Skeletal muscle satellite cell (primary cell): Measurements from ENCODE around the gene ZNF831.

ENCODE experiments used
- H3K27me3 ChIP-seq: 2 replicates; pipeline ENCODE4 v1.7.0; 2013; ENCODE audit warnings: low read length; ENCODE audit not compliant: control insufficient read depth, insufficient read depth
- H3K36me3 ChIP-seq: 2 replicates; pipeline ENCODE4 v1.7.0; 2013; ENCODE audit warnings: mild to moderate bottlenecking, control low read depth, low read length; ENCODE audit not compliant: insufficient read depth
- H3K4me1 ChIP-seq: 2 replicates; pipeline ENCODE4 v1.7.0; 2013; ENCODE audit warnings: low read length; ENCODE audit not compliant: control insufficient read depth, insufficient read depth
- H3K4me2 ChIP-seq: 2 replicates; pipeline ENCODE4 v1.7.0; 2013; ENCODE audit warnings: mild to moderate bottlenecking, low read length
- H3K4me3 ChIP-seq: 2 replicates; pipeline ENCODE4 v1.7.0; 2013; ENCODE audit warnings: low read length
- H3K9ac ChIP-seq: 2 replicates; pipeline ENCODE4 v1.7.0; 2013; ENCODE audit warnings: mild to moderate bottlenecking, low read depth, low read length, moderate library complexity
- H3K9me3 ChIP-seq: replicated peaks from 2 replicates; pipeline ENCODE4 v1.7.0; 2013; ENCODE audit warnings: mild to moderate bottlenecking, control low read depth, low read length

Gene ZNF831

GRCh38 chr20:59125332-59125731 lies 38.3 kb upstream of the ZNF831 start:
- Histone ChIP-seq H3K27me3 (no peaks in the 10 kb centered on the region), H3K9ac (no peak overlapping the region), H3K4me1 (no peaks in the 10 kb centered on the region), H3K4me2 (no peak overlapping the region), H3K36me3 (no peaks in the 10 kb centered on the region), H3K9me3 (no peaks in the 10 kb centered on the region), H3K4me3 (no peak overlapping the region)

- Histone ChIP-seq H3K4me3 (no peak overlapping the region), H3K4me2 (no peak overlapping the region), H3K9me3 (no peaks in the 10 kb centered on the region), H3K9ac (no peak overlapping the region), H3K4me1 (no peaks in the 10 kb centered on the region), H3K27me3 (no peaks in the 10 kb centered on the region), H3K36me3 (no peaks in the 10 kb centered on the region)
Observed at GRCh38 chr20:59125836-59126235, 37.8 kb upstream of the ZNF831 start.

- H3K4me2 ChIP-seq: no peak overlapping the region
- H3K27me3 ChIP-seq: no peaks in the 10 kb centered on the region
- H3K4me1 ChIP-seq: no peaks in the 10 kb centered on the region
- no peaks in the 10 kb centered on the region for H3K9me3 ChIP-seq
- no peaks in the 10 kb centered on the region for H3K36me3 ChIP-seq
- no peak overlapping the region for H3K9ac ChIP-seq
- H3K4me3 ChIP-seq: no peak overlapping the region
Observed at GRCh38 chr20:59127839-59128238, 35.8 kb upstream of the ZNF831 start.

GRCh38 chr20:59131551-59132285 lies 31.9 kb upstream of the ZNF831 start:
- Histone ChIP-seq H3K27me3 (no peaks in the 10 kb centered on the region), H3K4me1 (no peaks in the 10 kb centered on the region), H3K9me3 (no peaks in the 10 kb centered on the region), H3K4me3 (no peak overlapping the region), H3K4me2 (no peak overlapping the region), H3K9ac (no peak overlapping the region), H3K36me3 (no peaks in the 10 kb centered on the region)

DNA sequence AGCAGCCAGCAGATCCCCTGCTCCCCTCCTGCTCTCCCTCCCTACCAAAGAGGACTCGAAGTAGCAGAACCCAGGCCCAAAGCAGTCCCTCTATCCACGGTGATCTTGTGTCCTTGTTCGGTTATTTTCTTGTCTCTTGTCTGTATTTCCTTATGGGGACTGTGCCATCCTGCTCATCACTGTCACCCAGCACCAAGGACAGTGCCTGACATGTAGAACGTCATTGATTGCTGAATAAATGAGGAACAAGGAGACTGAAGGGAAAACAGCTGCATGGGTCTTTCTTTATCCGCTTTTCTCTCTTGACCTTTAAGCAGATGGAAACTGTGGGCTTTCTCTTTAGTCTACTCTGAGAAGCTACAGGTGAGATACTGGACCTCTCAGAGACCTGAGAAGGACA lies 29.4 kb upstream of the ZNF831 start:
- Histone ChIP-seq H3K27me3 (no peaks in the 10 kb centered on the region), H3K4me3 (no peak overlapping the region), H3K9me3 (no peaks in the 10 kb centered on the region), H3K4me1 (no peaks in the 10 kb centered on the region), H3K36me3 (no peaks in the 10 kb centered on the region), H3K9ac (no peak overlapping the region), H3K4me2 (no peak overlapping the region)

GRCh38 chr20:59135093-59135492 lies 28.5 kb upstream of the ZNF831 start:
- H3K9ac ChIP-seq: no peak overlapping the region
- H3K4me1 ChIP-seq: no peaks in the 10 kb centered on the region
- H3K27me3 ChIP-seq: no peaks in the 10 kb centered on the region
- no peak overlapping the region for H3K4me2 ChIP-seq
- H3K36me3 ChIP-seq: no peaks in the 10 kb centered on the region
- H3K4me3 ChIP-seq: no peak overlapping the region
- H3K9me3 ChIP-seq: no peaks in the 10 kb centered on the region

- Histone ChIP-seq H3K27me3 (no peaks in the 10 kb centered on the region), H3K4me1 (no peaks in the 10 kb centered on the region), H3K9me3 (no peaks in the 10 kb centered on the region), H3K36me3 (no peaks in the 10 kb centered on the region), H3K9ac (no peak overlapping the region), H3K4me2 (no peak overlapping the region), H3K4me3 (no peak overlapping the region)
Observed at GRCh38 chr20:59136027-59136426, 27.6 kb upstream of the ZNF831 start.

DNA sequence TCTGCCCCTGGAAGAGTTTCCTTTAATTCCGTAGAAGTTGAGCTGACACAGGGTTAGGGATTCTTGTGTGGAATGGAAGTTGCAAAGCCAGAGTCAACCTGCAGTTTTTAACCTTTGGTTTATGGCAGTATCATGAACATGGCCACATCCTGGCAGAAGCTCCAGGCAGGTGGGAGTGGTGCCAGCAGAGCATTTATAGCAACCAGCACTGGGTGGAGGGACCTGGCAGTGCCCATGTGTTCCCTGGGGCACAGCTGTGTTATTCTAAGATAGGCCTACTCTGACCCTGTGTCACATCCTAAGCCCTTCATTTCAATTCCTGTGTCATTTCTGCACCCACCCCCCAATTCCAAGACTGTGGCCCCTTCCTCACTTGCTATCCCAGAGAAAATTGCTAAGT lies 26.1 kb upstream of the ZNF831 start:
- Histone ChIP-seq H3K4me2 (no peak overlapping the region), H3K4me3 (no peak overlapping the region), H3K27me3 (no peaks in the 10 kb centered on the region), H3K9ac (no peak overlapping the region), H3K4me1 (no peaks in the 10 kb centered on the region), H3K36me3 (no peaks in the 10 kb centered on the region), H3K9me3 (no peaks in the 10 kb centered on the region)

DNA sequence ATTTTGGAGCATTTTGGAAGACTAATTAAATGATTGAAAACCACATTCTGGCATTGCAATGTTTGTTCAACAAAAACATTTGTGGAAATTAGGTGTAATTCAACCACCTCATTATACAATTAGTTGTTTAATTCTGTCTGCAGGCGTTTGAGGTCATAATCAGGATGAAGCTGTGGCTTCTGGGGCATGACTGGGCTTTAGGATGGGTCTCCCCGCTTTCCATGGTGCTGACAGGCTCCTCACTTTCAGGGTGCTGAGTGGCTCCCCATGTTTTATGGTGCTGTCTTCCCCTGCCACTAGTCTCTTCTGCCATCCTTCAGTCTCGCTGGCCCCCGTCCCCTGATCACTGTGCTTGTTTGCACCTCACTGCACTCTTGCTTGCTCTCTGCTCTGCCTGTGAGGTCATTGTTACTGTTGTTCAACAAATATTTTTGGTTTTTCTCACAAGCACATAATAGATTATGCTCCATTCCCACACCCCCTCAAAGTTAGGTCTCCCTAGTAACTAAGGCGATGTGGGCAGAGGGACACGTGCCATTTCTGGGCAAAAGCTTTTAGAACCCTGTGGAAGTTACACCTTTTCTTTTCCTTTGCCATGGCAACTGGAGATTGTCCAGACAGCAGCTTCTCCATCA lies 25.4 kb upstream of the ZNF831 start:
- H3K9ac ChIP-seq: no peak overlapping the region
- H3K36me3 ChIP-seq: no peaks in the 10 kb centered on the region
- H3K4me1 ChIP-seq: no peaks in the 10 kb centered on the region
- H3K27me3 ChIP-seq: no peaks in the 10 kb centered on the region
- H3K9me3 ChIP-seq: no peaks in the 10 kb centered on the region
- no peak overlapping the region for H3K4me2 ChIP-seq
- no peak overlapping the region for H3K4me3 ChIP-seq

DNA sequence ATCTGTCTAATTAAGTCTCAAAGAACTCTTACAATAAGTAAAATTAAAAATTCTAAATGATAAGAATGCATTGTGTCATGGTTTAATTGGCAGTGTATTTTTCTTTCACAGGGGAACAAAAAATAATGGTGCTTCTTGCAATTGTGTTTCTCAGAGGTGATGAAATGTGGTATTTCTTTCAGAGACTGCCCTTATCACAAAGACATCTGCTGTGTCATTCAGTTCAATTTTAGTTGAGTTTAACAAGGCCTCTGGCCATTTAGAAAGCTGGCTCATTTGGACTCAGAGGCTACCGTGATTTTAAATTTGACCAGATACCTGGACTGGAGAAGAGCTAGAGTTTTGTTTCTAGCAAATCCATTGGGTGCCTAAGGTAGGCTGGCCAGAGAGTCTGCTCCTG lies 23.6 kb upstream of the ZNF831 start:
- H3K4me1 ChIP-seq: no peaks in the 10 kb centered on the region
- H3K9me3 ChIP-seq: no peaks in the 10 kb centered on the region
- no peak overlapping the region for H3K4me2 ChIP-seq
- no peaks in the 10 kb centered on the region for H3K36me3 ChIP-seq
- no peak overlapping the region for H3K4me3 ChIP-seq
- no peaks in the 10 kb centered on the region for H3K27me3 ChIP-seq
- no peak overlapping the region for H3K9ac ChIP-seq

DNA sequence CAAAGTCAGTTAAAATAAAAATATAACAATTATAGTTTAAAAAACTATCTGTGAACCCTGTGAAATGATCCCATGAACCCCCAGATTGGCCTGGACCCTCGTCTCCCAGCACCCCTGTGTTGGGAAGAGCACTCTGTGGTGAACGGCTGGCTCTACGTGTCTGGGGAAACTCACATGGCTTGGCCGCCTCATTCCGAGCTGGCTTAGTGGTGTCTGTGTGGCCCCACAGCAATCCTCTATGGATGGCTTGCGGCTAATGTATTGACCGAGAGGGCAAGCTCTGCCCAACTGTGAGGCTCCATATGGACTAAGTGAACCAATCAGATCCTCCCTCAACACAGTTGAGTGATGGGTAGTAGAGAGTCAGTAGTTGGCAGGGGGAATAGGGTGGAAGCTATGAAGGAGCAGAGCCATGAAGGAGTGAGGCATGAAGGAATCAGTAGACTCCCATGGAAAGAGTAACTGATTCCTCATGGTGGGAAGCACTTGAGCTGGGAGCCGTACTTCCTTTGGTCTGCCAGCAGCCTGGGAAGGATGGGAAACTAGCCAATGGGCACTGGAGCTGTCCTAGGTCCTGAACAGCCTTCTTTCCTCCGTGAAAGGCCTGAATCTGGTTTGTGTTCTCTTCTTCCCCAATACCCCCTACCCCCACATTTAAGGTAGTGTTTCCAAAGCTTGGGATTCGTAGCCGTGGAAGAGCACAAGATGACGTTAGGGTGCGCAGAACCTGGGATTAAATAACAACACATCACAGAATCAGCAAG lies 21.6 kb upstream of the ZNF831 start:
- Histone ChIP-seq H3K27me3 (no peaks in the 10 kb centered on the region), H3K36me3 (no peaks in the 10 kb centered on the region), H3K9me3 (no peaks in the 10 kb centered on the region), H3K4me2 (no peak overlapping the region), H3K9ac (no peak overlapping the region), H3K4me1 (no peaks in the 10 kb centered on the region), H3K4me3 (no peak overlapping the region)
